HG03342 (cell line): Measurements from ENCODE around the gene FSTL3.

Experiments used
- ATAC-seq: cut with Tn5 transposase; IDR thresholded peaks from one replicate; pipeline ENCODE4 v1.9.1; 2021; ENCODE audit warnings: mild to moderate bottlenecking, moderate library complexity; ENCODE audit not compliant: unreplicated experiment

The FSTL3 gene

DNA sequence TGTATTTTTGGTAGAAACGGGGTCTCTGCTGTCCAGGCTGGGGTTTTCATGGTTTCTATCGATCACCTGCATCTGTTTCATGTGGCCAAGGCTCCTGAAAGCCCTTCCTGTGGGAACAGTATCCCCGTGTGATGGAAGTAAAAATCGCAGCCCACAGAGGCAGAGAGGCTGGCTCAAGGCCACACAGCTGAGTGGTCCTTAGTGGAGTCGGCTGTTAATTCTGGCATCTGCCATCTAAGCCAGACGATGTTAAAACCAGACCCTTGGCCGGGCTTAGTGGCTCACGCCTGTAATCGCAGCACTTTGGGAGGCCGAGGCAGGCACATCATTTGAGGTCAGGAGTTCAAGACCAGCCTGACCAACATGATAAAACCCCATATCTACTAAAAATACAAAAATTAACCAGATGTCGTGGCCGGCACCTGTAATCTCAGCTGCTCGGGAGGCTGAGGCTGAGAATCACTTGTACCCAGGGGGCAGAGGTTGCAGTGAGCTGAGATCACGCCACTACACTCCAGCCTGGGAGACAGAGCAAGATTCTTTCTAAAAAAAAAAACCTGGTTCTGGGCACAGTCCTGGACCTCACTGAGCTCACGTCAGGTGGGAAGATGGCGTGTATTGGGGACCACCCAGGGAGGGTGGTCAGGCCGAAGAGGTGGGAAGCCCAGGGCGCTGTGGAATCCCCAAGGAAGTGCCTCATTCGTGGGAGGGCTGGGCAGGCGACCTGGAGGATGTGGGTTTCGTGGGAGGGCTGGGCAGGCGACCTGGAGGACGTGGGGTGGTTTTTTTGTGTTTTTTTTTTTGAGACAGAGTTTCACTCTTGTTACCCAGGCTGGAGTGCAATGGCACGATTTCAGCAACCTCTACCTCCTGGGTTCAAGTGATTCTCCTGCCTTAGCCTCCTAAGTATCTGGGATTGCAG lies 56.2 kb downstream of the FSTL3 start:
- ATAC-seq = no peak
